K562 (cell line): ENCODE data around the gene TMEM187. TPM values are rescaled to one million over a fixed set of nuclear protein-coding genes. Genes with fewer than 3 reads are reported as not detected.

Source experiments
- CTBP1 ChIP-seq: fragments of 450-650 bp; IDR thresholded peaks from 2 replicates; pipeline ENCODE4 v1.6.1; 2016; ENCODE audit warnings: borderline replicate concordance
- CXXC5 ChIP-seq: fragments of 250-450 bp; sonication (Bioruptor Pico); IDR thresholded peaks from 2 replicates; pipeline ENCODE4 v1.8.0; 2022; ENCODE audit warnings: inconsistent platforms, mild to moderate bottlenecking, moderate library complexity
- HNRNPLL ChIP-seq: fragments of 200-400 bp; formaldehyde crosslinking; IDR thresholded peaks from 2 replicates; pipeline ENCODE4 v1.6.1; 2017; ENCODE audit warnings: low read length, low read depth, mild to moderate bottlenecking; ENCODE audit not compliant: poor library complexity, severe bottlenecking
- MTA2 ChIP-seq: fragments of 450-650 bp; IDR thresholded peaks from 2 replicates; pipeline ENCODE4 v1.6.1; 2016; ENCODE audit warnings: low read depth
- NCOA2 ChIP-seq, 2 experiments: fragments of 450-650 bp; IDR thresholded peaks; 2 replicates each; pipeline ENCODE4 v1.6.1; 2018; ENCODE audit warnings: mild to moderate bottlenecking in 2 of 2, moderate library complexity in 1 of 2; ENCODE audit not compliant: partially characterized antibody in 2 of 2
- RBM25 ChIP-seq: fragments of 200-400 bp; formaldehyde crosslinking; IDR thresholded peaks from 2 replicates; pipeline ENCODE4 v1.6.1; 2018; ENCODE audit warnings: low read length, low read depth, moderate library complexity; ENCODE audit not compliant: severe bottlenecking
- SREBF1 ChIP-seq: fragments of 150-350 bp; IDR thresholded peaks from 2 replicates; pipeline ENCODE4 v1.6.1; 2014; ENCODE audit warnings: antibody characterized with exemption, low read depth, low read length, borderline replicate concordance
- SREBF2 ChIP-seq: sonication (generic); formaldehyde crosslinking; IDR thresholded peaks from 2 replicates; pipeline ENCODE4 v1.4.0; 2020; ENCODE audit warnings: mild to moderate bottlenecking, missing genetic modification reagents
- TEAD2 ChIP-seq: fragments of 450-650 bp; IDR thresholded peaks from 2 replicates; pipeline ENCODE4 v1.6.1; 2016; ENCODE audit warnings: missing genetic modification characterization, control low read depth, missing compliant biosample characterization
- ZNF354B ChIP-seq: fragments of 250-450 bp; sonication (Bioruptor Pico); IDR thresholded peaks from 2 replicates; pipeline ENCODE4 v1.4.0; 2020
- ZNF695 ChIP-seq: fragments of 450-650 bp; formaldehyde crosslinking; IDR thresholded peaks from 2 replicates; pipeline ENCODE4 v1.4.0; 2020; ENCODE audit warnings: mild to moderate bottlenecking, moderate library complexity
- polyA plus RNA-seq, 8 experiments: library from polyadenylated mRNA; depleted of rRNA in 4 of 8; stranded (reverse) in 5 of 8; unstranded in 3 of 8; fragments of >200 nt; fragmentation: Nextera tagmentation in 2 of 8; fragmentation: Illumina TruSeq in 1 of 8; extraction: Ambion mirVana in 2 of 8; extraction: Trizol in 1 of 8; gene quantifications; 2 replicates each; pipeline versions ENCODE4 v1.2.1 to v1.2.3, GENCODE V29; 2011 to 2014; ENCODE audit warnings: inconsistent platforms in 1 of 8, missing spikeins in 1 of 8
- total RNA-seq, 7 experiments: library from RNA; depleted of rRNA in 6 of 7; stranded (reverse); fragments of >200 nt in 6 of 7; fragmentation: Illumina TruSeq in 2 of 7; extraction: Trizol in 2 of 7; gene quantifications; 2 replicates each; pipeline versions ENCODE4 v1.2.1 to v1.2.3, GENCODE V29; 2011 to 2021; ENCODE audit warnings: low replicate concordance in 1 of 7
- TF ChIP-seq, protein P1 (sequence below): fragments of 250-450 bp; sonication (Bioruptor Pico); IDR thresholded peaks from 2 replicates; pipeline ENCODE4 v1.8.0; 2021; ENCODE audit warnings: mild to moderate bottlenecking, moderate library complexity
- TF ChIP-seq, protein P2 (sequence below): sonication (generic); formaldehyde crosslinking; IDR thresholded peaks from 2 replicates; pipeline ENCODE4 v1.4.0; 2020; ENCODE audit warnings: mild to moderate bottlenecking, missing genetic modification reagents
- TF ChIP-seq, protein P3 (sequence below): fragments of 450-650 bp; IDR thresholded peaks from 2 replicates; pipeline ENCODE4 v1.6.1; 2017; ENCODE audit warnings: mild to moderate bottlenecking, moderate library complexity
- TF ChIP-seq, protein P4 (sequence below), 2 experiments: fragments of 450-650 bp; formaldehyde crosslinking in 1 of 2; IDR thresholded peaks; 2 replicates each; pipeline versions ENCODE4 v1.4.0 to v1.6.1; 2014 to 2020; ENCODE audit warnings: mild to moderate bottlenecking in 2 of 2, borderline replicate concordance in 1 of 2, low read depth in 1 of 2

Gene TMEM187
- total and polyA plus RNA-seq, 9 of the 15 experiments (the other 6 are each of a cell fraction or from before 2014, with no cell fraction given) = 0.13 to 6.4 (median 1.6) TPM

DNA sequence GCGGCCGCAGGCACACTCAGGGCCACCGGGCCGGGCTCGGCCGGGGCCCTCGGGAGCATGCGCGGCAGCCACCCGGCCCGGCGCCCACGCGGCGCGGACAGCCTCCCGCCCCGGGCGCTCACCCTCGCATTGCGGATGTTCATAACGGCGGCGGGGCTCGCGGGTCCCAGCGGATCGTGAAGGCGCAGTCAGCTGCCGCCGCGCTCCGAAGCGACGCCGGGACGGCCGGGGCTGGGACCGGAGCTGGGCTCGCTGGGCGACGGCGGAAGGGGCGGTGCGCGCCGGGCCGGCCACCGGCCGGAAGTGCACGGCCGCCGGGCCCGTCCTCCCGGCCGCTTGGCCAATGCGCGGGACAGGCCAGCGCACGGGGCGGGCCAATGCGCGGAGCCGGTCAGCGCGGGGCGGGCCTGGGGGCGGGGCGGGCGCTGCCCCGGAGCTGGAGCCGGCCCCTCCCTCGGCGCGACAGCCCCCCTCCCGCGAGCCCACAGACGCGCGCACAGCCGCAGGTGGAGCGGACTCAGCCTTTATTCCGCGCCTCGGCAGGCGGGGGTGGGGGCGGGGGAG is 37.7 kb upstream of the TMEM187 start, which contains the start of gene NAA10 (continued):
- peak; percentile 19; the same call in 1 of the 2 replicates for TF ChIP-seq CTBP1
- TF ChIP-seq, protein P1, sequence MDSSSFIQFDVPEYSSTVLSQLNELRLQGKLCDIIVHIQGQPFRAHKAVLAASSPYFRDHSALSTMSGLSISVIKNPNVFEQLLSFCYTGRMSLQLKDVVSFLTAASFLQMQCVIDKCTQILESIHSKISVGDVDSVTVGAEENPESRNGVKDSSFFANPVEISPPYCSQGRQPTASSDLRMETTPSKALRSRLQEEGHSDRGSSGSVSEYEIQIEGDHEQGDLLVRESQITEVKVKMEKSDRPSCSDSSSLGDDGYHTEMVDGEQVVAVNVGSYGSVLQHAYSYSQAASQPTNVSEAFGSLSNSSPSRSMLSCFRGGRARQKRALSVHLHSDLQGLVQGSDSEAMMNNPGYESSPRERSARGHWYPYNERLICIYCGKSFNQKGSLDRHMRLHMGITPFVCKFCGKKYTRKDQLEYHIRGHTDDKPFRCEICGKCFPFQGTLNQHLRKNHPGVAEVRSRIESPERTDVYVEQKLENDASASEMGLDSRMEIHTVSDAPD (CRISPR knock-in tag) = no peak
- no peak for TF ChIP-seq MTA2
- TF ChIP-seq ZNF354B (CRISPR knock-in tag) = no peak
- no peak for TF ChIP-seq ZNF695 (CRISPR knock-in tag)
- TF ChIP-seq NCOA2 (IDR thresholded peaks at IDR 0.05; ENCODE audit: partially characterized antibody in 2 of 2) = no peak
- no peak for TF ChIP-seq SREBF1
- TF ChIP-seq, protein P2, sequence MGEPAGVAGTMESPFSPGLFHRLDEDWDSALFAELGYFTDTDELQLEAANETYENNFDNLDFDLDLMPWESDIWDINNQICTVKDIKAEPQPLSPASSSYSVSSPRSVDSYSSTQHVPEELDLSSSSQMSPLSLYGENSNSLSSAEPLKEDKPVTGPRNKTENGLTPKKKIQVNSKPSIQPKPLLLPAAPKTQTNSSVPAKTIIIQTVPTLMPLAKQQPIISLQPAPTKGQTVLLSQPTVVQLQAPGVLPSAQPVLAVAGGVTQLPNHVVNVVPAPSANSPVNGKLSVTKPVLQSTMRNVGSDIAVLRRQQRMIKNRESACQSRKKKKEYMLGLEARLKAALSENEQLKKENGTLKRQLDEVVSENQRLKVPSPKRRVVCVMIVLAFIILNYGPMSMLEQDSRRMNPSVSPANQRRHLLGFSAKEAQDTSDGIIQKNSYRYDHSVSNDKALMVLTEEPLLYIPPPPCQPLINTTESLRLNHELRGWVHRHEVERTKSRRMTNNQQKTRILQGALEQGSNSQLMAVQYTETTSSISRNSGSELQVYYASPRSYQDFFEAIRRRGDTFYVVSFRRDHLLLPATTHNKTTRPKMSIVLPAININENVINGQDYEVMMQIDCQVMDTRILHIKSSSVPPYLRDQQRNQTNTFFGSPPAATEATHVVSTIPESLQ (CRISPR knock-in tag) = no peak
- TF ChIP-seq, protein P3, sequence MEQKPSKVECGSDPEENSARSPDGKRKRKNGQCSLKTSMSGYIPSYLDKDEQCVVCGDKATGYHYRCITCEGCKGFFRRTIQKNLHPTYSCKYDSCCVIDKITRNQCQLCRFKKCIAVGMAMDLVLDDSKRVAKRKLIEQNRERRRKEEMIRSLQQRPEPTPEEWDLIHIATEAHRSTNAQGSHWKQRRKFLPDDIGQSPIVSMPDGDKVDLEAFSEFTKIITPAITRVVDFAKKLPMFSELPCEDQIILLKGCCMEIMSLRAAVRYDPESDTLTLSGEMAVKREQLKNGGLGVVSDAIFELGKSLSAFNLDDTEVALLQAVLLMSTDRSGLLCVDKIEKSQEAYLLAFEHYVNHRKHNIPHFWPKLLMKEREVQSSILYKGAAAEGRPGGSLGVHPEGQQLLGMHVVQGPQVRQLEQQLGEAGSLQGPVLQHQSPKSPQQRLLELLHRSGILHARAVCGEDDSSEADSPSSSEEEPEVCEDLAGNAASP = no peak
- TF ChIP-seq HNRNPLL = no peak
- peak; percentile 66 for TF ChIP-seq RBM25
- TF ChIP-seq TEAD2 (tag) = no peak
- TF ChIP-seq SREBF2 (CRISPR knock-in tag) = no peak
- TF ChIP-seq, protein P4, sequence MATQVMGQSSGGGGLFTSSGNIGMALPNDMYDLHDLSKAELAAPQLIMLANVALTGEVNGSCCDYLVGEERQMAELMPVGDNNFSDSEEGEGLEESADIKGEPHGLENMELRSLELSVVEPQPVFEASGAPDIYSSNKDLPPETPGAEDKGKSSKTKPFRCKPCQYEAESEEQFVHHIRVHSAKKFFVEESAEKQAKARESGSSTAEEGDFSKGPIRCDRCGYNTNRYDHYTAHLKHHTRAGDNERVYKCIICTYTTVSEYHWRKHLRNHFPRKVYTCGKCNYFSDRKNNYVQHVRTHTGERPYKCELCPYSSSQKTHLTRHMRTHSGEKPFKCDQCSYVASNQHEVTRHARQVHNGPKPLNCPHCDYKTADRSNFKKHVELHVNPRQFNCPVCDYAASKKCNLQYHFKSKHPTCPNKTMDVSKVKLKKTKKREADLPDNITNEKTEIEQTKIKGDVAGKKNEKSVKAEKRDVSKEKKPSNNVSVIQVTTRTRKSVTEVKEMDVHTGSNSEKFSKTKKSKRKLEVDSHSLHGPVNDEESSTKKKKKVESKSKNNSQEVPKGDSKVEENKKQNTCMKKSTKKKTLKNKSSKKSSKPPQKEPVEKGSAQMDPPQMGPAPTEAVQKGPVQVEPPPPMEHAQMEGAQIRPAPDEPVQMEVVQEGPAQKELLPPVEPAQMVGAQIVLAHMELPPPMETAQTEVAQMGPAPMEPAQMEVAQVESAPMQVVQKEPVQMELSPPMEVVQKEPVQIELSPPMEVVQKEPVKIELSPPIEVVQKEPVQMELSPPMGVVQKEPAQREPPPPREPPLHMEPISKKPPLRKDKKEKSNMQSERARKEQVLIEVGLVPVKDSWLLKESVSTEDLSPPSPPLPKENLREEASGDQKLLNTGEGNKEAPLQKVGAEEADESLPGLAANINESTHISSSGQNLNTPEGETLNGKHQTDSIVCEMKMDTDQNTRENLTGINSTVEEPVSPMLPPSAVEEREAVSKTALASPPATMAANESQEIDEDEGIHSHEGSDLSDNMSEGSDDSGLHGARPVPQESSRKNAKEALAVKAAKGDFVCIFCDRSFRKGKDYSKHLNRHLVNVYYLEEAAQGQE (IDR thresholded peaks at IDR 0.05; ENCODE audit: borderline replicate concordance) = no peak
- TF ChIP-seq, protein P4 (CRISPR knock-in tag; IDR thresholded peaks at IDR 0.05; ENCODE audit: low read depth) = peak; percentile 79
- peak; percentile 76 for TF ChIP-seq CXXC5
